ENCODE results near the gene C1orf198. TPM values are rescaled to one million over a fixed set of nuclear protein-coding genes. Genes with fewer than 3 reads are reported as not detected.

Gene C1orf198
- total RNA-seq, 1 donor from 2014 or later: 62.5 TPM

DNA sequence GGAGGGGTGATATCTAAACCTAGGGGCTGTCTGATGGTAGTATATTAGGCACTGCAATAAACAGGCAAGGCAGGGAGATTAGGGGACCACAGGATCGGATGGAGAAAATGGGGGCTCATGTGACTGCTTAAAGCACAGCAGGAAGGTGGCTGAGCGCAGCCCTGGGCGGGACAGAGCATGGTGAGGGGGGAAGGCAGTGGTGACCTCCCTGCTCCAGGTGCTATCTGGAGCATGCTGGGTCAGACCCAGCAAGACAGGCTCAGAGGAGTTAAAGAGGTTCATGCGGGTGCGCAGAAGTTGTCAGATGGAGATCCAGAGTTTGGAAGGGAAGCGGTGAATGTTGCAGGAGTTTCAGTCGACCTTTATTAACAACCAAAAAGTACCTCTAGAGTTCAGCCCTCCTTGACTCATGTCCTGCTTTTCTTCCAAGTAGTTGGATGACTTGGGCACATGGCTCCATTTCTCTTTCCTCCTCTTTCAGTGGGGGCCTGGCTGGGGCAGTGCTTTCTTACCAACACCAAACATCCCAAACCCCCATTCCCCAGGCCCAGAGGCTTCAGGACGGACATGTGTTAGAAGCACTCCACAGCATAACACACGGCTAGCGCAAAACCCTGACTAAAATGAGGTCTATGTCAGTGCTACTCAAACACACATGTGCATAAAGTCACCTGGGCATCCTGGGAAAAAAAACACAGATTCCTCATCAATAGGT lies 79.6 kb downstream of the C1orf198 start:
- Mint-ChIP-seq H3K27me3 (no peaks in the 10 kb centered on the region), H3K4me3 (no peak overlapping the region), H3K4me1 (ENCODE audit: unreplicated experiment) (no peaks in the 10 kb centered on the region), H3K9me3 (no peaks in the 10 kb centered on the region), H3K36me3 (no peaks in the 10 kb centered on the region), H3K27ac (no peak overlapping the region)
- peak; percentile 51 for DNase-seq (ENCODE audit: extremely low spot score, unreplicated experiment)
- TF ChIP-seq, protein P1, sequence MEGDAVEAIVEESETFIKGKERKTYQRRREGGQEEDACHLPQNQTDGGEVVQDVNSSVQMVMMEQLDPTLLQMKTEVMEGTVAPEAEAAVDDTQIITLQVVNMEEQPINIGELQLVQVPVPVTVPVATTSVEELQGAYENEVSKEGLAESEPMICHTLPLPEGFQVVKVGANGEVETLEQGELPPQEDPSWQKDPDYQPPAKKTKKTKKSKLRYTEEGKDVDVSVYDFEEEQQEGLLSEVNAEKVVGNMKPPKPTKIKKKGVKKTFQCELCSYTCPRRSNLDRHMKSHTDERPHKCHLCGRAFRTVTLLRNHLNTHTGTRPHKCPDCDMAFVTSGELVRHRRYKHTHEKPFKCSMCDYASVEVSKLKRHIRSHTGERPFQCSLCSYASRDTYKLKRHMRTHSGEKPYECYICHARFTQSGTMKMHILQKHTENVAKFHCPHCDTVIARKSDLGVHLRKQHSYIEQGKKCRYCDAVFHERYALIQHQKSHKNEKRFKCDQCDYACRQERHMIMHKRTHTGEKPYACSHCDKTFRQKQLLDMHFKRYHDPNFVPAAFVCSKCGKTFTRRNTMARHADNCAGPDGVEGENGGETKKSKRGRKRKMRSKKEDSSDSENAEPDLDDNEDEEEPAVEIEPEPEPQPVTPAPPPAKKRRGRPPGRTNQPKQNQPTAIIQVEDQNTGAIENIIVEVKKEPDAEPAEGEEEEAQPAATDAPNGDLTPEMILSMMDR (conservative IDR thresholded peaks at IDR 0.05): no peak

GRCh38 chr1:230787471-230787870 lies 80.8 kb downstream of the C1orf198 start:
- H3K27ac Mint-ChIP-seq: no peak overlapping the region
- no peaks in the 10 kb centered on the region for H3K4me1 Mint-ChIP-seq (ENCODE audit: unreplicated experiment)
- H3K36me3 Mint-ChIP-seq: no peaks in the 10 kb centered on the region
- H3K9me3 Mint-ChIP-seq: no peaks in the 10 kb centered on the region
- DNase-seq (ENCODE audit: extremely low spot score, unreplicated experiment): peak; percentile 56
- H3K4me3 Mint-ChIP-seq: no peak overlapping the region
- TF ChIP-seq, protein P1 (conservative IDR thresholded peaks at IDR 0.05): no peak
- H3K27me3 Mint-ChIP-seq: no peaks in the 10 kb centered on the region

Other genes with a start within 250 kb of the C1orf198 start
- 34.0 and 37.9 TPM in 2 replicates for gene COG2, start 226.0 kb downstream of the C1orf198 start, total RNA-seq (ENCODE audit: low replicate concordance)
- gene AGT, start 154.4 kb downstream of the C1orf198 start, total RNA-seq (ENCODE audit: low replicate concordance): 125 and 163 TPM in 2 replicates
- 0.72 and 1.1 TPM in 2 replicates for gene CAPN9, start 121.1 kb downstream of the C1orf198 start, total RNA-seq (ENCODE audit: low replicate concordance)
- gene TTC13, start 110.3 kb upstream of the C1orf198 start, total RNA-seq (ENCODE audit: low replicate concordance): 14.6 and 20.6 TPM in 2 replicates
- 12.8 TPM in 2 replicates for gene ARV1, start 110.6 kb upstream of the C1orf198 start, total RNA-seq (ENCODE audit: low replicate concordance)
- 8.3 and 11.9 TPM in 2 replicates for gene FAM89A, start 171.7 kb upstream of the C1orf198 start, total RNA-seq (ENCODE audit: low replicate concordance)

All from type B pancreatic cell (in vitro differentiated cells).